ENCODE data around the gene RBBP8NL. TPM values are rescaled to one million over a fixed set of nuclear protein-coding genes. Genes with fewer than 3 reads are reported as not detected.

Gene RBBP8NL
- total and polyA plus RNA-seq, 2 experiments from 2014 or later: 0.10 to 1.1 TPM

DNA sequence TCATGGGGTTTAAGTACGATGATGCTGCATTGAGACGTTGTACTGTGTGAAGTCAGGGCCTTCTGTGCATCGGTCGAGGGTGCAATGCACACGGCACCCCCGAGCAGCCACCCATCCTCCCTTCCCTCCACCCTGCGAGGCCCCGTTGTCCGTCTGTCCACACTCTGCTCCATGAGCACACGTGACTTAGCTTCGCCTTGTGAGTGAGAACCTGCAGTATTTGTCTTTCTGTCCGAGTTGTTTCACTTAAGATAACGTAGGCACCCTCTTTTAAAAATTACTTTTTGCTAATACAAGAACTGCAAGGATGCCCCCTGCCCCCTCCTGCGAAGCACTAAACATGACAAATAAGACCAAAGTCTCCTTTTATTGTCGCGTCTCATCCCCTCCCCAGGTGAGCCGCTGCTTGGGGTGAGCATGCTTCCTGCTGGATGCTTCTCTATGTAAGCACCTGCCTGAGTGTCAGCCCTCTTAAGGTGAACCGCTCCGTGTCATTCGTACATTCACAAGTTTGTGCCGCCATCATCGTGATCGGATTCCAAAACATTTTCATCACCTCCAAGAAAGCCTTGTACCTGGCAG is 3.6 kb upstream of the RBBP8NL start:
- no peaks in the 10 kb centered on the region for H4K20me1 ChIP-seq (replicated peaks; ENCODE audit: insufficient read depth)
- peaks cover 9% of the 10 kb centered on the region; the same call in 1 of the 2 replicates for H3F3A ChIP-seq (replicated peaks; ENCODE audit: low read depth)
- no peak overlapping the region for H3K27ac ChIP-seq (ENCODE audit: low read depth)
- Mint-ChIP-seq H3K9me3 (no peaks in the 10 kb centered on the region), H3K36me3 (ENCODE audit: low read depth) (no peaks in the 10 kb centered on the region), H3K27me3 (ENCODE audit: insufficient read depth, low read depth, poor library complexity) (peaks cover 11% of the 10 kb centered on the region), H3K4me1 (peaks cover 39% of the 10 kb centered on the region), H3K27ac (no peak overlapping the region), H3K4me3 (no peak overlapping the region; the same call in 2 of the 3 replicates)
- 0 out of 2 replicates have a peak overlapping the region, but pooled peaks have one; percentile 1 for H2AFZ ChIP-seq
- ATAC-seq (no peak), DNase-seq (ENCODE audit: low spot score) (no peak)
- H3K27me3 ChIP-seq (ENCODE audit: insufficient read depth): no peaks in the 10 kb centered on the region
- H3K79me2 ChIP-seq (replicated peaks; ENCODE audit: insufficient read depth): no peaks in the 10 kb centered on the region
- no peak overlapping the region for H3K4me2 ChIP-seq
- TF ChIP-seq CREB1 (CRISPR knock-in tag; IDR thresholded peaks at IDR 0.05; ENCODE audit: low read depth) (no peak), EZH2phosphoT487 (IDR thresholded peaks at IDR 0.05; ENCODE audit: unreplicated experiment) (no peak), ZNF114 (CRISPR knock-in tag; IDR thresholded peaks at IDR 0.05) (no peak), POLR2AphosphoS5 (IDR thresholded peaks at IDR 0.05; ENCODE audit: low read depth) (no peak), NANOG (IDR thresholded peaks at IDR 0.05; ENCODE audit: borderline replicate concordance) (no peak), ZNF331 (CRISPR knock-in tag; IDR thresholded peaks at IDR 0.05; ENCODE audit: low read depth) (no peak), STAT1 (IDR thresholded peaks at IDR 0.05; ENCODE audit: unreplicated experiment) (no peak), EZH2 (IDR thresholded peaks at IDR 0.05; ENCODE audit: low read depth, unreplicated experiment) (no peak), JUNB (IDR thresholded peaks at IDR 0.05; ENCODE audit: unreplicated experiment) (no peak)
- TF ChIP-seq, protein P1, sequence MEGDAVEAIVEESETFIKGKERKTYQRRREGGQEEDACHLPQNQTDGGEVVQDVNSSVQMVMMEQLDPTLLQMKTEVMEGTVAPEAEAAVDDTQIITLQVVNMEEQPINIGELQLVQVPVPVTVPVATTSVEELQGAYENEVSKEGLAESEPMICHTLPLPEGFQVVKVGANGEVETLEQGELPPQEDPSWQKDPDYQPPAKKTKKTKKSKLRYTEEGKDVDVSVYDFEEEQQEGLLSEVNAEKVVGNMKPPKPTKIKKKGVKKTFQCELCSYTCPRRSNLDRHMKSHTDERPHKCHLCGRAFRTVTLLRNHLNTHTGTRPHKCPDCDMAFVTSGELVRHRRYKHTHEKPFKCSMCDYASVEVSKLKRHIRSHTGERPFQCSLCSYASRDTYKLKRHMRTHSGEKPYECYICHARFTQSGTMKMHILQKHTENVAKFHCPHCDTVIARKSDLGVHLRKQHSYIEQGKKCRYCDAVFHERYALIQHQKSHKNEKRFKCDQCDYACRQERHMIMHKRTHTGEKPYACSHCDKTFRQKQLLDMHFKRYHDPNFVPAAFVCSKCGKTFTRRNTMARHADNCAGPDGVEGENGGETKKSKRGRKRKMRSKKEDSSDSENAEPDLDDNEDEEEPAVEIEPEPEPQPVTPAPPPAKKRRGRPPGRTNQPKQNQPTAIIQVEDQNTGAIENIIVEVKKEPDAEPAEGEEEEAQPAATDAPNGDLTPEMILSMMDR (conservative IDR thresholded peaks at IDR 0.05; ENCODE audit: low read depth in 2 of 2): no peak
- TF ChIP-seq, protein P2, sequence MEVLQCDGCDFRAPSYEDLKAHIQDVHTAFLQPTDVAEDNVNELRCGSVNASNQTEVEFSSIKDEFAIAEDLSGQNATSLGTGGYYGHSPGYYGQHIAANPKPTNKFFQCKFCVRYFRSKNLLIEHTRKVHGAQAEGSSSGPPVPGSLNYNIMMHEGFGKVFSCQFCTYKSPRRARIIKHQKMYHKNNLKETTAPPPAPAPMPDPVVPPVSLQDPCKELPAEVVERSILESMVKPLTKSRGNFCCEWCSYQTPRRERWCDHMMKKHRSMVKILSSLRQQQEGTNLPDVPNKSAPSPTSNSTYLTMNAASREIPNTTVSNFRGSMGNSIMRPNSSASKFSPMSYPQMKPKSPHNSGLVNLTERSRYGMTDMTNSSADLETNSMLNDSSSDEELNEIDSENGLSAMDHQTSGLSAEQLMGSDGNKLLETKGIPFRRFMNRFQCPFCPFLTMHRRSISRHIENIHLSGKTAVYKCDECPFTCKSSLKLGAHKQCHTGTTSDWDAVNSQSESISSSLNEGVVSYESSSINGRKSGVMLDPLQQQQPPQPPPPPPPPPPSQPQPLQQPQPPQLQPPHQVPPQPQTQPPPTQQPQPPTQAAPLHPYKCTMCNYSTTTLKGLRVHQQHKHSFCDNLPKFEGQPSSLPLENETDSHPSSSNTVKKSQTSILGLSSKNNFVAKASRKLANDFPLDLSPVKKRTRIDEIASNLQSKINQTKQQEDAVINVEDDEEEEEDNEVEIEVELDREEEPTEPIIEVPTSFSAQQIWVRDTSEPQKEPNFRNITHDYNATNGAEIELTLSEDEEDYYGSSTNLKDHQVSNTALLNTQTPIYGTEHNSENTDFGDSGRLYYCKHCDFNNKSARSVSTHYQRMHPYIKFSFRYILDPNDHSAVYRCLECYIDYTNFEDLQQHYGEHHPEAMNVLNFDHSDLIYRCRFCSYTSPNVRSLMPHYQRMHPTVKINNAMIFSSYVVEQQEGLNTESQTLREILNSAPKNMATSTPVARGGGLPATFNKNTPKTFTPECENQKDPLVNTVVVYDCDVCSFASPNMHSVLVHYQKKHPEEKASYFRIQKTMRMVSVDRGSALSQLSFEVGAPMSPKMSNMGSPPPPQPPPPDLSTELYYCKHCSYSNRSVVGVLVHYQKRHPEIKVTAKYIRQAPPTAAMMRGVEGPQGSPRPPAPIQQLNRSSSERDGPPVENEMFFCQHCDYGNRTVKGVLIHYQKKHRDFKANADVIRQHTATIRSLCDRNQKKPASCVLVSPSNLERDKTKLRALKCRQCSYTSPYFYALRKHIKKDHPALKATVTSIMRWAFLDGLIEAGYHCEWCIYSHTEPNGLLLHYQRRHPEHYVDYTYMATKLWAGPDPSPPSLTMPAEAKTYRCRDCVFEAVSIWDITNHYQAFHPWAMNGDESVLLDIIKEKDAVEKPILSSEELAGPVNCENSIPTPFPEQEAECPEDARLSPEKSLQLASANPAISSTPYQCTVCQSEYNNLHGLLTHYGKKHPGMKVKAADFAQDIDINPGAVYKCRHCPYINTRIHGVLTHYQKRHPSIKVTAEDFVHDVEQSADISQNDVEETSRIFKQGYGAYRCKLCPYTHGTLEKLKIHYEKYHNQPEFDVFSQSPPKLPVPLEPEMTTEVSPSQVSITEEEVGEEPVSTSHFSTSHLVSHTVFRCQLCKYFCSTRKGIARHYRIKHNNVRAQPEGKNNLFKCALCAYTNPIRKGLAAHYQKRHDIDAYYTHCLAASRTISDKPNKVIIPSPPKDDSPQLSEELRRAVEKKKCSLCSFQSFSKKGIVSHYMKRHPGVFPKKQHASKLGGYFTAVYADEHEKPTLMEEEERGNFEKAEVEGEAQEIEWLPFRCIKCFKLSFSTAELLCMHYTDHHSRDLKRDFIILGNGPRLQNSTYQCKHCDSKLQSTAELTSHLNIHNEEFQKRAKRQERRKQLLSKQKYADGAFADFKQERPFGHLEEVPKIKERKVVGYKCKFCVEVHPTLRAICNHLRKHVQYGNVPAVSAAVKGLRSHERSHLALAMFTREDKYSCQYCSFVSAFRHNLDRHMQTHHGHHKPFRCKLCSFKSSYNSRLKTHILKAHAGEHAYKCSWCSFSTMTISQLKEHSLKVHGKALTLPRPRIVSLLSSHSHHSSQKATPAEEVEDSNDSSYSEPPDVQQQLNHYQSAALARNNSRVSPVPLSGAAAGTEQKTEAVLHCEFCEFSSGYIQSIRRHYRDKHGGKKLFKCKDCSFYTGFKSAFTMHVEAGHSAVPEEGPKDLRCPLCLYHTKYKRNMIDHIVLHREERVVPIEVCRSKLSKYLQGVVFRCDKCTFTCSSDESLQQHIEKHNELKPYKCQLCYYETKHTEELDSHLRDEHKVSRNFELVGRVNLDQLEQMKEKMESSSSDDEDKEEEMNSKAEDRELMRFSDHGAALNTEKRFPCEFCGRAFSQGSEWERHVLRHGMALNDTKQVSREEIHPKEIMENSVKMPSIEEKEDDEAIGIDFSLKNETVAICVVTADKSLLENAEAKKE (CRISPR knock-in tag; IDR thresholded peaks at IDR 0.05): no peak
- TF ChIP-seq, protein P3, sequence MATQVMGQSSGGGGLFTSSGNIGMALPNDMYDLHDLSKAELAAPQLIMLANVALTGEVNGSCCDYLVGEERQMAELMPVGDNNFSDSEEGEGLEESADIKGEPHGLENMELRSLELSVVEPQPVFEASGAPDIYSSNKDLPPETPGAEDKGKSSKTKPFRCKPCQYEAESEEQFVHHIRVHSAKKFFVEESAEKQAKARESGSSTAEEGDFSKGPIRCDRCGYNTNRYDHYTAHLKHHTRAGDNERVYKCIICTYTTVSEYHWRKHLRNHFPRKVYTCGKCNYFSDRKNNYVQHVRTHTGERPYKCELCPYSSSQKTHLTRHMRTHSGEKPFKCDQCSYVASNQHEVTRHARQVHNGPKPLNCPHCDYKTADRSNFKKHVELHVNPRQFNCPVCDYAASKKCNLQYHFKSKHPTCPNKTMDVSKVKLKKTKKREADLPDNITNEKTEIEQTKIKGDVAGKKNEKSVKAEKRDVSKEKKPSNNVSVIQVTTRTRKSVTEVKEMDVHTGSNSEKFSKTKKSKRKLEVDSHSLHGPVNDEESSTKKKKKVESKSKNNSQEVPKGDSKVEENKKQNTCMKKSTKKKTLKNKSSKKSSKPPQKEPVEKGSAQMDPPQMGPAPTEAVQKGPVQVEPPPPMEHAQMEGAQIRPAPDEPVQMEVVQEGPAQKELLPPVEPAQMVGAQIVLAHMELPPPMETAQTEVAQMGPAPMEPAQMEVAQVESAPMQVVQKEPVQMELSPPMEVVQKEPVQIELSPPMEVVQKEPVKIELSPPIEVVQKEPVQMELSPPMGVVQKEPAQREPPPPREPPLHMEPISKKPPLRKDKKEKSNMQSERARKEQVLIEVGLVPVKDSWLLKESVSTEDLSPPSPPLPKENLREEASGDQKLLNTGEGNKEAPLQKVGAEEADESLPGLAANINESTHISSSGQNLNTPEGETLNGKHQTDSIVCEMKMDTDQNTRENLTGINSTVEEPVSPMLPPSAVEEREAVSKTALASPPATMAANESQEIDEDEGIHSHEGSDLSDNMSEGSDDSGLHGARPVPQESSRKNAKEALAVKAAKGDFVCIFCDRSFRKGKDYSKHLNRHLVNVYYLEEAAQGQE (IDR thresholded peaks at IDR 0.05; ENCODE audit: unreplicated experiment): no peak
- TF ChIP-seq, protein P4, sequence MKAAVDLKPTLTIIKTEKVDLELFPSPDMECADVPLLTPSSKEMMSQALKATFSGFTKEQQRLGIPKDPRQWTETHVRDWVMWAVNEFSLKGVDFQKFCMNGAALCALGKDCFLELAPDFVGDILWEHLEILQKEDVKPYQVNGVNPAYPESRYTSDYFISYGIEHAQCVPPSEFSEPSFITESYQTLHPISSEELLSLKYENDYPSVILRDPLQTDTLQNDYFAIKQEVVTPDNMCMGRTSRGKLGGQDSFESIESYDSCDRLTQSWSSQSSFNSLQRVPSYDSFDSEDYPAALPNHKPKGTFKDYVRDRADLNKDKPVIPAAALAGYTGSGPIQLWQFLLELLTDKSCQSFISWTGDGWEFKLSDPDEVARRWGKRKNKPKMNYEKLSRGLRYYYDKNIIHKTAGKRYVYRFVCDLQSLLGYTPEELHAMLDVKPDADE (IDR thresholded peaks at IDR 0.05): no peak
- no peaks in the 10 kb centered on the region for H3K9me2 ChIP-seq (ENCODE audit: insufficient read depth)
- H3K36me3 ChIP-seq (ENCODE audit: insufficient read depth): no peaks in the 10 kb centered on the region
- no peak overlapping the region for H3K4me3 ChIP-seq
- H3K4me1 ChIP-seq (ENCODE audit: insufficient read depth): peaks cover 27% of the 10 kb centered on the region

Data from GM23338 (cell line).